Body of pancreas (tissue), 4 donors: ENCODE results near the gene KPNA6. TPM values are rescaled to one million over a fixed set of nuclear protein-coding genes. Genes with fewer than 3 reads are reported as not detected.

Experiments
- ATAC-seq: fragments of 150-250 bp; one replicate; pipeline ENCODE4 v1.9.1; 2016
- DNase-seq, 4 donors: peaks; one replicate each; pipeline ENCODE4 v3.0.0-alpha.2; 2019
- H3K27ac ChIP-seq, 4 donors: fragments of 200-600 bp; sonication (generic); 1 replicate in 3 of 4; 2 replicates in 1 of 4; pipeline versions ENCODE4 v1.5.1 to v1.6.1; 2016 to 2019; ENCODE audit warnings: mild to moderate bottlenecking in 1 of 4, mixed read lengths in 1 of 4, moderate library complexity in 1 of 4
- H3K27me3 ChIP-seq, 2 donors: fragments of 200-600 bp; sonication (generic); one replicate each; pipeline ENCODE4 v1.6.0; 2016; ENCODE audit warnings: mild to moderate bottlenecking in 1 of 2
- H3K36me3 ChIP-seq, 2 donors: fragments of 200-600 bp; sonication (generic); replicated peaks in 1 of 2; 2 replicates each; pipeline ENCODE4 v1.5.1; 2016; ENCODE audit warnings: low read depth in 2 of 2; ENCODE audit not compliant: insufficient read depth in 1 of 2
- H3K4me1 ChIP-seq: fragments of 200-600 bp; sonication (generic); one replicate; pipeline ENCODE4 v1.6.0; 2016
- H3K4me3 ChIP-seq, 2 donors: fragments of 200-600 bp; sonication (generic); 1 replicate in 1 of 2; 2 replicates in 1 of 2; pipeline ENCODE4 v1.5.1; 2016 to 2019
- H3K9me3 ChIP-seq, 3 donors: fragments of 200-600 bp; sonication (generic); 1 replicate in 2 of 3; 2 replicates in 1 of 3; pipeline ENCODE4 v1.5.1; 2016
- CTCF ChIP-seq, 7 experiments: fragments of 450-650 bp in 4 of 7; fragments of 200-600 bp in 3 of 7; sonication (generic) in 3 of 7; IDR thresholded peaks; one replicate each; pipeline ENCODE4 v1.5.1; 2016 to 2019; ENCODE audit warnings: antibody characterized with exemption in 7 of 7
- POLR2A ChIP-seq, 3 donors: fragments of 450-650 bp; IDR thresholded peaks; one replicate each; pipeline ENCODE4 v1.6.1; 2016; ENCODE audit warnings: antibody characterized with exemption in 3 of 3, mild to moderate bottlenecking in 2 of 3
- WGBS, 2 donors: methylation state at CpG; one replicate each; pipeline ENCODE4 v1.1.5; 2017; 5-methylcytosine and 5-hydroxymethylcytosine counted together
- intact Hi-C: fragments of 100-400 bp; cut with DNase I; formaldehyde crosslinking; loops from one replicate; pipeline ENCODE4 v1.15.1; 2023
- total RNA-seq, 2 donors: library from RNA; depleted of rRNA; stranded (reverse); fragments of >200 nt; gene quantifications; one replicate each; pipeline ENCODE4 v1.1.0, GENCODE V29; 2016

The KPNA6 gene
- total RNA-seq, 2 donors from 2014 or later: 15.8 to 20.5 TPM

- Histone ChIP-seq H3K9me3 (no peaks in the 10 kb centered on the region), H3K36me3 (no peaks in the 10 kb centered on the region), H3K4me1 (no peaks in the 10 kb centered on the region), H3K27ac (no peak overlapping the region), H3K27me3 (no peaks in the 10 kb centered on the region), H3K4me3 (no peak overlapping the region)
- WGBS, 2 donors: 82% methylated on average over 8 to 9 of the region's 9 CpGs
- DNase-seq (no peak), ATAC-seq (no peak)
- TF ChIP-seq CTCF (IDR thresholded peaks at IDR 0.05) (no peak), POLR2A (IDR thresholded peaks at IDR 0.05) (no peak)
- intact Hi-C loops: no loop called here
Measured at GRCh38 chr1:32100807-32101708, 6.8 kb upstream of the KPNA6 start.

- no peak for TF ChIP-seq POLR2A (IDR thresholded peaks at IDR 0.05)
- no peak for DNase-seq
- Histone ChIP-seq H3K27me3 (no peaks in the 10 kb centered on the region), H3K4me3 (no peak overlapping the region), H3K9me3 (no peaks in the 10 kb centered on the region), H3K27ac (no peak overlapping the region), H3K36me3 (no peaks in the 10 kb centered on the region), H3K4me1 (peaks cover 8% of the 10 kb centered on the region)
- intact Hi-C loops: no loop called here
- 56 to 61% methylated on average over 4 of the region's 4 CpGs for WGBS, 2 donors
- ATAC-seq: no peak
Measured at GRCh38 chr1:32104127-32104526, 3.7 kb upstream of the KPNA6 start.

GRCh38 chr1:32105338-32105737 is 2.5 kb upstream of the KPNA6 start:
- Histone ChIP-seq H3K4me1 (peaks cover 20% of the 10 kb centered on the region), H3K4me3 (no peak overlapping the region), H3K27ac (no peak overlapping the region), H3K27me3 (no peaks in the 10 kb centered on the region), H3K36me3 (no peaks in the 10 kb centered on the region), H3K9me3 (no peaks in the 10 kb centered on the region)
- no peak for DNase-seq
- intact Hi-C loops: no loop called here
- 81 to 83% methylated on average over 1 of the region's 1 CpG for WGBS, 2 donors
- TF ChIP-seq POLR2A (IDR thresholded peaks at IDR 0.05) (no peak), CTCF (IDR thresholded peaks at IDR 0.05) (no peak)
- ATAC-seq: no peak

- TF ChIP-seq POLR2A (IDR thresholded peaks at IDR 0.05) (no peak), CTCF (IDR thresholded peaks at IDR 0.05) (no peak)
- H3K9me3 ChIP-seq: no peaks in the 10 kb centered on the region
- no peaks in the 10 kb centered on the region for H3K27me3 ChIP-seq
- ATAC-seq (no peak), DNase-seq (no peak)
- H3K4me1 ChIP-seq: peaks cover 34% of the 10 kb centered on the region
- WGBS, 2 donors: 84 to 86% methylated on average over 9 of the region's 9 CpGs
- H3K27ac ChIP-seq: no peak overlapping the region
- no peaks in the 10 kb centered on the region for H3K36me3 ChIP-seq
- H3K4me3 ChIP-seq: no peak overlapping the region
- intact Hi-C loops: no loop called here
Measured at GRCh38 chr1:32106663-32107275, 1.1 kb upstream of the KPNA6 start.

GRCh38 chr1:32111040-32111623 is 3.3 kb downstream of the KPNA6 start:
- no peaks in the 10 kb centered on the region for H3K27me3 ChIP-seq
- peaks cover 46% of the 10 kb centered on the region for H3K4me1 ChIP-seq
- H3K36me3 ChIP-seq: no peaks in the 10 kb centered on the region
- no peak overlapping the region for H3K4me3 ChIP-seq
- no peak overlapping the region for H3K27ac ChIP-seq
- TF ChIP-seq POLR2A (IDR thresholded peaks at IDR 0.05): no peak
- no peak for TF ChIP-seq CTCF (IDR thresholded peaks at IDR 0.05)
- no peak for DNase-seq
- 58% methylated on average over 2 of the region's 2 CpGs for WGBS, 2 donors
- intact Hi-C loops: no loop called here
- H3K9me3 ChIP-seq: no peaks in the 10 kb centered on the region
- ATAC-seq: no peak
